Liver (tissue), 9 donors: ENCODE results near the gene CATSPERE. TPM values are rescaled to one million over a fixed set of nuclear protein-coding genes. Genes with fewer than 3 reads are reported as not detected.

Source experiments
- DNase-seq: peaks from one replicate; pipeline ENCODE4 v3.0.0-alpha.2; 2017; ENCODE audit warnings: low spot score
- H3K27ac ChIP-seq, 2 donors: one replicate each; pipeline ENCODE4 v1.7.0; 2013; ENCODE audit warnings: inconsistent platforms in 2 of 2, low read length in 2 of 2, control low read depth in 1 of 2, low read depth in 1 of 2, mild to moderate bottlenecking in 1 of 2
- H3K27me3 ChIP-seq, 4 donors: one replicate each; pipeline versions ENCODE4 v1.6.1 to v1.7.0; 2013; ENCODE audit warnings: low read length in 3 of 4, inconsistent platforms in 1 of 4, mild to moderate bottlenecking in 1 of 4, moderate library complexity in 1 of 4; ENCODE audit not compliant: control insufficient read depth in 4 of 4, insufficient read depth in 4 of 4
- H3K36me3 ChIP-seq, 4 donors: one replicate each; pipeline versions ENCODE4 v1.6.1 to v1.7.0; 2013; ENCODE audit warnings: low read length in 3 of 4, mild to moderate bottlenecking in 3 of 4, low read depth in 1 of 4, moderate library complexity in 1 of 4; ENCODE audit not compliant: control insufficient read depth in 4 of 4, insufficient read depth in 3 of 4
- H3K4me1 ChIP-seq, 4 donors: one replicate each; pipeline versions ENCODE4 v1.6.1 to v1.7.0; 2013; ENCODE audit warnings: low read length in 3 of 4, mild to moderate bottlenecking in 3 of 4, moderate library complexity in 1 of 4; ENCODE audit not compliant: control insufficient read depth in 4 of 4, insufficient read depth in 4 of 4
- H3K4me3 ChIP-seq, 3 donors: one replicate each; pipeline versions ENCODE4 v1.6.1 to v1.7.0; 2013; ENCODE audit warnings: low read length in 3 of 3, control low read depth in 1 of 3, low read depth in 1 of 3, mild to moderate bottlenecking in 1 of 3
- H3K9ac ChIP-seq, 2 donors: one replicate each; pipeline ENCODE4 v1.7.0; 2013; ENCODE audit warnings: low read length in 2 of 2, mild to moderate bottlenecking in 2 of 2, moderate library complexity in 2 of 2, control low read depth in 1 of 2, low read depth in 1 of 2
- H3K9me3 ChIP-seq, 4 donors: one replicate each; pipeline versions ENCODE4 v1.6.1 to v1.7.0; 2013; ENCODE audit warnings: low read length in 3 of 4; ENCODE audit not compliant: control insufficient read depth in 4 of 4
- ATF3 ChIP-seq: IDR thresholded peaks from 2 replicates; pipeline ENCODE4 v1.6.1; 2016; ENCODE audit warnings: antibody characterized with exemption
- CTCF ChIP-seq: fragments of 150-350 bp; IDR thresholded peaks from 2 replicates; pipeline ENCODE4 v1.5.1; 2017; ENCODE audit warnings: improper control_type of control experiment, low read depth, low read length; ENCODE audit not compliant: missing input control
- EGR1 ChIP-seq, 2 donors: IDR thresholded peaks; 2 replicates each; pipeline ENCODE4 v1.6.1; 2016 to 2018; ENCODE audit warnings: antibody characterized with exemption in 2 of 2, low read depth in 2 of 2
- FOXA1 ChIP-seq: IDR thresholded peaks from 2 replicates; pipeline ENCODE4 v1.6.1; 2016; ENCODE audit warnings: antibody characterized with exemption
- FOXA2 ChIP-seq: IDR thresholded peaks from 2 replicates; pipeline ENCODE4 v1.6.1; 2016; ENCODE audit warnings: antibody characterized with exemption
- GABPA ChIP-seq, 2 donors: IDR thresholded peaks in 1 of 2; conservative IDR thresholded peaks in 1 of 2; 2 replicates each; pipeline ENCODE4 v1.6.1; 2016; ENCODE audit warnings: antibody characterized with exemption in 2 of 2, mild to moderate bottlenecking in 1 of 2, moderate library complexity in 1 of 2
- HNF4A ChIP-seq, 2 donors: conservative IDR thresholded peaks; 2 replicates each; pipeline ENCODE4 v1.6.1; 2016; ENCODE audit warnings: antibody characterized with exemption in 2 of 2, mild to moderate bottlenecking in 2 of 2
- HNF4G ChIP-seq: IDR thresholded peaks from 2 replicates; pipeline ENCODE4 v1.6.1; 2016; ENCODE audit warnings: antibody characterized with exemption
- JUND ChIP-seq, 2 donors: IDR thresholded peaks; 2 replicates each; pipeline ENCODE4 v1.6.1; 2016; ENCODE audit warnings: antibody characterized with exemption in 2 of 2
- MAX ChIP-seq: IDR thresholded peaks from 2 replicates; pipeline ENCODE4 v1.6.1; 2016; ENCODE audit warnings: antibody characterized with exemption
- NR2F2 ChIP-seq: IDR thresholded peaks from 2 replicates; pipeline ENCODE4 v1.6.1; 2016; ENCODE audit warnings: antibody characterized with exemption
- RAD21 ChIP-seq, 2 donors: IDR thresholded peaks; 2 replicates each; pipeline ENCODE4 v1.6.1; 2016; ENCODE audit warnings: antibody characterized with exemption in 2 of 2, mild to moderate bottlenecking in 2 of 2
- REST ChIP-seq: IDR thresholded peaks from 2 replicates; pipeline ENCODE4 v1.6.1; 2016; ENCODE audit warnings: antibody characterized with exemption, mild to moderate bottlenecking
- RXRA ChIP-seq, 2 donors: IDR thresholded peaks; 2 replicates each; pipeline ENCODE4 v1.6.1; 2017 to 2018; ENCODE audit warnings: antibody characterized with exemption in 2 of 2, mild to moderate bottlenecking in 1 of 2
- SP1 ChIP-seq: IDR thresholded peaks from 2 replicates; pipeline ENCODE4 v1.6.1; 2018; ENCODE audit warnings: antibody characterized with exemption, mild to moderate bottlenecking
- TAF1 ChIP-seq: conservative IDR thresholded peaks from 2 replicates; pipeline ENCODE4 v1.6.1; 2016; ENCODE audit warnings: antibody characterized with exemption, mild to moderate bottlenecking
- YY1 ChIP-seq: IDR thresholded peaks from 2 replicates; pipeline ENCODE4 v1.6.1; 2016; ENCODE audit warnings: antibody characterized with exemption, mild to moderate bottlenecking
- ZBTB33 ChIP-seq: IDR thresholded peaks from 2 replicates; pipeline ENCODE4 v1.6.1; 2016; ENCODE audit warnings: antibody characterized with exemption
- WGBS: extraction: QIAGEN DNeasy Blood & Tissue Kit; methylation state at CpG from one replicate; pipeline ENCODE4 v1.1.7; 2013; 5-methylcytosine and 5-hydroxymethylcytosine counted together
- polyA plus RNA-seq, 2 donors: library from polyadenylated mRNA; stranded (reverse) in 1 of 2; unstranded in 1 of 2; fragments of 200-250 nt in 1 of 2; fragments of >200 nt in 1 of 2; fragmentation: Nextera tagmentation in 1 of 2; extraction: Ambion mirVana in 1 of 2; gene quantifications; one replicate each; pipeline versions ENCODE4 v1.2.1 to v1.2.3, GENCODE V29; 2013 to 2015
- total RNA-seq, 2 donors: library from RNA; depleted of rRNA; stranded (reverse); fragments of >200 nt; gene quantifications; one replicate each; pipeline ENCODE4 v1.2.3, GENCODE V29; 2014
- donor health status: healthy.
- donor health status: healthy.
- donor health status: healthy.
- donor health status: healthy.
- donor health status: healthy.

CATSPERE gene
- total and polyA plus RNA-seq, 4 donors = 0.15 to 0.79 (median 0.53) TPM

GRCh38 chr1:244412176-244412575, 48.9 kb upstream of the CATSPERE start:
- Histone ChIP-seq H3K9ac (no peak overlapping the region), H3K36me3 (peaks cover 13 to 54% (median 41%) of the 10 kb centered on the region in 4 donors), H3K4me3 (no peak overlapping the region), H3K27me3 (no peaks in the 10 kb centered on the region), H3K4me1 (no peaks in the 10 kb centered on the region), H3K9me3 (no peaks in the 10 kb centered on the region), H3K27ac (no peak overlapping the region)
- TF ChIP-seq FOXA2 (no peak), GABPA (IDR thresholded peaks at IDR 0.05 in 1 of 2, conservative IDR thresholded peaks at IDR 0.05 in 1 of 2) (no peak), TAF1 (no peak), RAD21 (IDR thresholded peaks at IDR 0.05) (no peak), MAX (no peak), REST (no peak), ZBTB33 (no peak), SP1 (no peak), RXRA (IDR thresholded peaks at IDR 0.05) (no peak), NR2F2 (no peak), YY1 (no peak), ATF3 (no peak), HNF4G (no peak), FOXA1 (no peak), JUND (IDR thresholded peaks at IDR 0.05) (no peak), CTCF (no peak), HNF4A (conservative IDR thresholded peaks at IDR 0.05) (no peak)
- WGBS = 97% methylated on average over 5 of the region's 5 CpGs
- no peak for DNase-seq

GRCh38 chr1:244413736-244414135, 47.3 kb upstream of the CATSPERE start:
- H3K27ac ChIP-seq = no peak overlapping the region
- H3K9me3 ChIP-seq = no peaks in the 10 kb centered on the region
- peaks cover 13 to 66% (median 51%) of the 10 kb centered on the region in 4 donors for H3K36me3 ChIP-seq
- no peak overlapping the region for H3K4me3 ChIP-seq
- 96% methylated on average over 3 of the region's 3 CpGs for WGBS
- no peaks in the 10 kb centered on the region for H3K27me3 ChIP-seq
- H3K4me1 ChIP-seq = no peaks in the 10 kb centered on the region
- no peak for DNase-seq
- no peak overlapping the region for H3K9ac ChIP-seq
- TF ChIP-seq MAX (no peak), ATF3 (no peak), HNF4G (no peak), JUND (IDR thresholded peaks at IDR 0.05) (no peak), FOXA2 (no peak), REST (no peak), FOXA1 (no peak), SP1 (no peak), EGR1 (IDR thresholded peaks at IDR 0.05; ENCODE audit: low read depth in 2 of 2) (no peak), HNF4A (conservative IDR thresholded peaks at IDR 0.05) (no peak)
